Subcutaneous abdominal adipose tissue (tissue), 5 donors: Measurements from ENCODE around the gene ANKFN1.

Experiments
- H3K27ac ChIP-seq: one replicate; pipeline ENCODE4 v1.7.0; 2013; ENCODE audit warnings: low read depth, mild to moderate bottlenecking, inconsistent platforms, low read length, moderate library complexity
- H3K27me3 ChIP-seq, 5 donors: one replicate each; pipeline ENCODE4 v1.7.0; 2013; ENCODE audit warnings: low read length in 5 of 5, inconsistent platforms in 1 of 5; ENCODE audit not compliant: control insufficient read depth in 5 of 5, insufficient read depth in 4 of 5
- H3K36me3 ChIP-seq, 5 donors: one replicate each; pipeline ENCODE4 v1.7.0; 2013; ENCODE audit warnings: low read length in 5 of 5; ENCODE audit not compliant: control insufficient read depth in 5 of 5, insufficient read depth in 5 of 5
- H3K4me1 ChIP-seq, 5 donors: one replicate each; pipeline ENCODE4 v1.7.0; 2013; ENCODE audit warnings: low read length in 5 of 5, mild to moderate bottlenecking in 3 of 5, moderate library complexity in 1 of 5; ENCODE audit not compliant: control insufficient read depth in 5 of 5, insufficient read depth in 5 of 5
- H3K4me3 ChIP-seq, 5 donors: one replicate each; pipeline ENCODE4 v1.7.0; 2013; ENCODE audit warnings: low read length in 5 of 5, low read depth in 1 of 5
- H3K9ac ChIP-seq, 5 donors: one replicate each; pipeline ENCODE4 v1.7.0; 2013; ENCODE audit warnings: low read length in 5 of 5, mild to moderate bottlenecking in 4 of 5, moderate library complexity in 3 of 5
- H3K9me3 ChIP-seq, 5 donors: one replicate each; pipeline ENCODE4 v1.7.0; 2013; ENCODE audit warnings: low read length in 5 of 5; ENCODE audit not compliant: control insufficient read depth in 5 of 5
- donor health status: healthy.
- donor health status: healthy.
- donor health status: healthy.
- donor health status: healthy.
- donor health status: healthy.

ANKFN1 gene

DNA sequence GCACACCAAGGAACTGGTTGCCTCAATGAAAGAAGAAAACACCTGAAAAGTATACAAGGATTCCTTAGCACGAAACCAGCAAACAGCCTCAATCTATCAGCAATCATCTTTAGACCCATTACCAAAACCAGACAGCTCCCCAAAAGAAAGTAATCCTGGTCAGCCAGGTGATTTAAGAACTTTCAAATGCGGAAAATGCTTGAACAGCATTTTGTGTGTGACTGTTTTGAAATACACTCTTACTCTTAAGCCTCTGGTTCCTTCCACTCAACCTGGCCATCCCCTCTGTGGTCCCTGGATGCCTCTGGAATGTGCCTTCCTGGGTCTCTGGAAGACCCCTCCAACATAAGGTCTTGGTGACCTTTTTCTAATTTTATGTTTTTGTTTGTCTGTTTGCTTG lies 369.8 kb downstream of the ANKFN1 start:
- H3K27me3 ChIP-seq, result no peaks in the 10 kb centered on the region

DNA sequence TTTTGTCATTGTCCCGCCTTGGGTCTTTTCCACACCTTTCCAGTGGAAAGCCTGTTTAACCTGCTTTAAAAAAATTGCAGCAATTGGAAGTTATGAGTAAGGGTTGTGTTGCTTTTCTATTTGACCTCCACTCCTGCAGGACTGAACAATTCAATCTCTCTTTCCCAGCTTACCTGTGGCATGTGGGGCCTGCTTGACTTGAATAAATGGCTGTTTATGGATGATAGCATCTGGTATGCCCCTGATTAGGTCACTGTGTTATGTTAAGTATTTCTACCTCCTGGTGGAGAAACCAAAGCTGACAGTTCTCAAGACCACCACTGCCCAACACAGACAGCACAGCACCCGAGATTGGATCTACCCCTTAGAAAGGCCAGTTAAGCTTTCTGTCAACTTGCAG lies 375.4 kb downstream of the ANKFN1 start:
- Histone ChIP-seq H3K36me3 (no peaks in the 10 kb centered on the region), H3K27ac (no peak overlapping the region), H3K4me1 (no peaks in the 10 kb centered on the region), H3K9me3 (no peaks in the 10 kb centered on the region), H3K27me3 (peaks cover 0 to 3% (median 0%) of the 10 kb centered on the region in 5 donors), H3K9ac (no peak overlapping the region), H3K4me3 (no peak overlapping the region)

More for the DNA sequence above, 369.8 kb downstream of the ANKFN1 start:
- H3K4me3 ChIP-seq, result no peak overlapping the region
- H3K4me1 ChIP-seq, result no peaks in the 10 kb centered on the region
- no peaks in the 10 kb centered on the region for H3K9me3 ChIP-seq
- H3K27ac ChIP-seq, result no peak overlapping the region
- no peak overlapping the region for H3K9ac ChIP-seq
- H3K36me3 ChIP-seq, result no peaks in the 10 kb centered on the region

DNA sequence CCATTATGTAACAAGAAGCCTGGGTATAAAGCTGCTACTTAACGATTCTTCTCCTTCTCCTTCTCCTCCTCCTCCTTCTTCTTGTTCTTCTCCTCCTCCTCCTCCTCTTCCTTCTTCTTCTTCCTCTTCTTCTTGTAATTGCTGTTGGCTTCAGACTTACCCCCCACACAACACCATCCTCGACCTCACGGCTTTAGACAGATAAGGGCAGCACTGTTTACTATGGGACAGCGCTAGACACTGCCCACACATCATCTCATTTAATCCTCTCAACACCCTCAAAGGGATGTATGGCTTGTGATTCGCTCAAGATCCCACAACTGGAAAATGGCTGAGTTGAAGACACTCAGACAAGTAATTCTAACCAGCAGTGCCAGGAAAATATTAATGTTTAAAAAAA lies 379.7 kb downstream of the ANKFN1 start:
- H3K9ac ChIP-seq, result no peak overlapping the region
- H3K27me3 ChIP-seq, result peaks cover 0 to 7% (median 0%) of the 10 kb centered on the region in 5 donors

DNA sequence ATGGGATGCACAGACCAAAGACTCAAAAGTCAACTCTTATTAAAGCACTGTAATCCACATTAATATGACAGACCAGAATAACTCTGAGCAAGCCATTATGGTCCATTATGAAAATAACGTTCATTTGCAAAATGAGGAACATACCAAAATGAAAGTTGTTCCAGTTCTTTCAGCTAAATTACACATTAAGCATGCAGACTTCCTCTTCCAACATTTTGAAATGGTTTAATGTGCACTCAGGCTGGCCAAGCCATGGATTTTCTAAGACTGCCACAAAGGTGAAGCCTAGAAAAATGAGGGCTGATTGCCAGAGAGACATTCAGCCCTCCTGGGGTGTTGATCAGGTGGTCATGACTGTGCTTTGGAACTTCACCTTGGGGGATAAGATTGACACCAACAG lies 383.5 kb downstream of the ANKFN1 start:
- Histone ChIP-seq H3K9me3 (peaks cover 0 to 8% (median 6%) of the 10 kb centered on the region in 5 donors), H3K27me3 (peaks cover 0 to 7% (median 0%) of the 10 kb centered on the region in 5 donors), H3K36me3 (no peaks in the 10 kb centered on the region), H3K4me3 (no peak overlapping the region), H3K4me1 (no peaks in the 10 kb centered on the region), H3K27ac (no peak overlapping the region), H3K9ac (no peak overlapping the region)

More for the DNA sequence above, 379.7 kb downstream of the ANKFN1 start:
- Histone ChIP-seq H3K36me3 (no peaks in the 10 kb centered on the region), H3K27ac (no peak overlapping the region), H3K4me1 (no peaks in the 10 kb centered on the region), H3K9me3 (no peaks in the 10 kb centered on the region), H3K4me3 (no peak overlapping the region)

DNA sequence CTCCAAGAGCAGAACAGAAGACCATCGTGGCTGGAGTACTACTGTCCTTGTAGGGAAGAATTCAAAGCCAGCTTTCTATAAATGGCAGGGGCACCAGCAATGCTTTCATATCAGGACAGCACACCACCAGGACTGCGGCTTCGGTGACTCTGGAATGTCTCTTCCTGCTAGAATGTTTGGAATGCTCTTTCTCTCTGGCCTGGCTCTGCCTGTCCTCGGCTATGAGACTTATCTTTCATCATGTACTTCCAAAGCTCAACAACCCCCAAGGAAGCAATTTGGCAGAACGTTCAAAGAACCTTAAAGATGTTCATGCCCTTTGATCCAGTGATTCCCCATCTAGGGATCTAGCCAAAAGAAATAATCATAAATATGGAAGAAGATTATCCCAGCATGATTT lies 387.6 kb downstream of the ANKFN1 start:
- peaks cover 0 to 6% (median 0%) of the 10 kb centered on the region in 5 donors for H3K27me3 ChIP-seq
- H3K36me3 ChIP-seq, result no peaks in the 10 kb centered on the region
- H3K4me3 ChIP-seq, result no peak overlapping the region
- peaks cover 0 to 8% (median 6%) of the 10 kb centered on the region in 5 donors for H3K9me3 ChIP-seq
- no peaks in the 10 kb centered on the region for H3K4me1 ChIP-seq
- H3K9ac ChIP-seq, result no peak overlapping the region
- no peak overlapping the region for H3K27ac ChIP-seq

DNA sequence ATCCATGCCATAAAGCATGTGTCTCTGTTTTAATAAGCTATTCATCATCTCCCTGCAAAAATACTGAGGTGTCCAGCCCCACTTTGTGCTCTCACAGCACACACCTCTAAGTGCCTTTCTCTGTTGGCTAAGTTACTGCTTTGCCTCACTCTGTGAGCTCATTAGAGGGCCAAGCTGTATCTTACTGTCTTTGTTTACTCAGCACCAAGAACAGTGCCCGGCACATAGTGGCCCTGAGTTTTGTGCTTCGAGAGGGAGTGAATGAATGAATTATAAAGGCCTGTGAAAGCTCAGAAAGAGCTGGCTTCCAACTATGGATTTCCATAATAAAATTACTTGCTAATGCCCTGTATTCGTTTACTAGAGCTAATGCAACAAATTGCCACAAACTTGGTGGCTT lies 390.0 kb downstream of the ANKFN1 start:
- no peak overlapping the region for H3K27ac ChIP-seq
- H3K36me3 ChIP-seq, result no peaks in the 10 kb centered on the region
- H3K4me1 ChIP-seq, result no peaks in the 10 kb centered on the region
- peaks cover 0 to 8% (median 6%) of the 10 kb centered on the region in 5 donors for H3K9me3 ChIP-seq
- H3K4me3 ChIP-seq, result no peak overlapping the region
- peaks cover 0 to 6% (median 0%) of the 10 kb centered on the region in 5 donors for H3K27me3 ChIP-seq
- H3K9ac ChIP-seq, result no peak overlapping the region

DNA sequence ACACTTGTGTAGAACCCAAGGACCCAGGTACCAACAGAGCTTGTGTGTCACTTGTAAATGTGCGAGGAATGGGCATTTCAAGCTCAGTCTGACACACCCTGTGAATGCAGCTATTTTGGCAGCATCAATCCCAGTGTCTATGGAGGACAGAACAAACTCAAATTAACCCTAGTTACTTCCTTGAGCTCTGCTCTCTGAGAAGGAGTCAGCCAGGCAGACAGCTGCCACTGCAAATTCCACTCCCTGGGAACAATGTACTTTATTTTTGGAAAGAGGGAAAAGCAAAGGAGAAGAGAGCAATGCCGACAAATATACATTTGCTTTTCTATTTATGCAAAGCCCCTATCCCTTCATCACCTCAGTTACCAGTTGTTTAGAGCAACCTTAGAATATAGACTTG lies 391.8 kb downstream of the ANKFN1 start:
- H3K27me3 ChIP-seq, result peaks cover 0 to 6% (median 0%) of the 10 kb centered on the region in 5 donors
- no peak overlapping the region for H3K9ac ChIP-seq
- H3K9me3 ChIP-seq, result peaks cover 0 to 4% (median 0%) of the 10 kb centered on the region in 5 donors
- no peak overlapping the region for H3K4me3 ChIP-seq
- no peak overlapping the region for H3K27ac ChIP-seq
- H3K36me3 ChIP-seq, result no peaks in the 10 kb centered on the region
- H3K4me1 ChIP-seq, result no peaks in the 10 kb centered on the region

DNA sequence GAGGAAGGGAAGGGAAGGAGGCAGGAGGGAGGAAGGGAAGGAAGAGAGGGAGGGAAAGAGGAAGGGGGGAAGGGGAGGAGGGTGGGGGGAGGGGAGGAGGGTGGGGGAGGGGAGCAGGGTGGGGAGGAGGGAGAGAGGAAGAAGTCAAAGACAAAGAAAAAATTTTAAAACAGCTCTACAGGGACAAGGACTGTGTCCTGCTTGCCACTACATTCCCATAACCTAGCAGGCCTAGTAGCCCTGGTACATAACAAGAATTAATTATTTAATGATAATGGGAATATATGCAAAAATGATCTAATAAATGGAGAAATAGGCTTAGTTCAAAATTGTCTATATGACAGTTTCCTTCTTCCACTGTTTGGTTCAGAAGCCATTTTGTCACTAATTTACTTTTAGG lies 392.7 kb downstream of the ANKFN1 start:
- peaks cover 0 to 6% (median 0%) of the 10 kb centered on the region in 5 donors for H3K27me3 ChIP-seq
- no peaks in the 10 kb centered on the region for H3K36me3 ChIP-seq
- peaks cover 0 to 5% (median 0%) of the 10 kb centered on the region in 5 donors for H3K9me3 ChIP-seq

DNA sequence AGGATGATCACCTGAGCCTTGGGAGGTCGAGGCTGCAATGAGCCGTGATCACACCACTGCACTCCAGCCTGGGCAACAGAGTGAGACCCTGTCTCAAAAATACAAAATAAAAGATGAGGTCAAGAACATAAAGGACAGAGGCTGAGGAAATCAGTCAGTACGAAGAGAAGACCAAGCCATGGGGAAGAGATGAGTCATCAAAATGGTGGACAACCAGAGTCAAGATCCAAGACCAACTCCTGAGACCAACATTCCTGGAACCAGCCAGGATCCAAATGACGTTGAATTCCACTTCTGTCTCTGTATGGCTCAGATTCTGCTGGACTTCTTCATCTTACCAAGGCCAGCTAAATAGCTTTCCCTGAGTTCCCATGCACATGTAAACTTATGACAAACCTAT lies 395.4 kb downstream of the ANKFN1 start:
- Histone ChIP-seq H3K4me3 (no peak overlapping the region), H3K36me3 (no peaks in the 10 kb centered on the region), H3K27me3 (peaks cover 0 to 6% (median 0%) of the 10 kb centered on the region in 5 donors), H3K4me1 (no peaks in the 10 kb centered on the region), H3K9me3 (peaks cover 0 to 19% (median 8%) of the 10 kb centered on the region in 5 donors), H3K9ac (no peak overlapping the region), H3K27ac (no peak overlapping the region)

More for the DNA sequence above, 392.7 kb downstream of the ANKFN1 start:
- no peak overlapping the region for H3K9ac ChIP-seq
- H3K4me3 ChIP-seq, result no peak overlapping the region
- H3K27ac ChIP-seq, result no peak overlapping the region
- H3K4me1 ChIP-seq, result no peaks in the 10 kb centered on the region

DNA sequence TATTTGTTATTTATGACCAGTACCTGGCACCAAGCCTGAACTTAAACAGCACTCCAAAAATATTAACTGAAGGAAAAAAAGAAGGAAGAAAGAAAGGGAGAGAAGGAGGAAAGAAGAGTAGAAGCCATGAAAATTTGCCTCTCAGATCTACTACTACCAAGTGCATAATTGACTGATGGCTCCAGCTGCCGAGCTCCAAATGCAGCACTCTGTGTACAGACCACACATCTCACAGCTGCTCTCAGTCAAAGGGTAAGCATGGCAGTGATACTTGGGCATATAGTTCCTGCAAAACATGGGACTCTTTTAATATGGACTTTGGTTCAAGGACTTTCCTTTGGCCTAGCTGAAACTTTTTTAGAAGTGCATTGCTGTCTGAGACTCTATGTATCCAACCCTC lies 396.2 kb downstream of the ANKFN1 start:
- Histone ChIP-seq H3K4me1 (no peaks in the 10 kb centered on the region), H3K9ac (no peak overlapping the region), H3K4me3 (no peak overlapping the region), H3K27me3 (peaks cover 0 to 3% (median 0%) of the 10 kb centered on the region in 5 donors), H3K9me3 (peaks cover 0 to 19% (median 8%) of the 10 kb centered on the region in 5 donors), H3K36me3 (no peaks in the 10 kb centered on the region), H3K27ac (no peak overlapping the region)
